ENCODE data around the gene RBBP8. TPM values are rescaled to one million over a fixed set of nuclear protein-coding genes. Genes with fewer than 3 reads are reported as not detected.
A peak's percentile ranks its signal among the peaks of the same experiment; 100 is the strongest.

Gene RBBP8
- total and polyA plus RNA-seq, 4 donors, result 9.4 to 31.1 (median 14.4) TPM

DNA sequence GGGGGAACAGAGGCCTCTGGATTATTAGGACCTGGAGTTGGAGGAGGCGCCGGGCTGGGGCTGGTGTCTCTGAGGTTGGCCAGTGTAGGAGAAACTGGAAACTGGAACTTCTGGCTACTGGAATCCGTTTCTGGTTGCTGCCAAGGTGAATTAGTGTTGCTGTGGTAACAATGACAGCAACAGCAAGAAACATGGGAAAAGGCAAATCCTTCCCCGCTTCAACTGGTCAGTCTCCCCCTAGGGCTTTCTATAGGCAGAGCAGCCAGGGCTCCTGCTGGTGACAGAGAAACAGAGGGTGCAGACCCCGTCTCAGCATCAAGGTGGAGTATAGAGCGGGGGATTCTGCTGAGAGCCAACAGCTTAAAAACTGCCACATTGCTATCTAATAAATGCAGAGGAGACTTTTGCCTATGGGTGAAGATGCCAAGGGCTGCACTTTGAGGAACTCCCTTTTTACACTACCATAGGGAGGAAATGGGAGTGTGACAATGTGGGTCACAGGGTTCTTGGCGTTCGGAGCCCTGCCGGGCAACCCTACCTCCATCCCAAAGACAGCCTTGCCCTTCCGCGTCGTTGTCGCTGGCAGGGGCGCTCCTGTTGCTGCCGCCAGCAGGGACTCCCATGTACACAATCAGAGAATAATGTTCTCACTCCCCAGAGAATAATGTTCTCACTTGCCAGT is 120.8 kb downstream of the RBBP8 start:
- Histone ChIP-seq H3K27ac (ENCODE audit: low read depth in 1 of 2, low read length in 2 of 2) (no peak overlapping the region), H3K27me3 (ENCODE audit: control insufficient read depth in 1 of 2, insufficient read depth in 2 of 2, low read length in 1 of 2) (no peaks in the 10 kb centered on the region), H3K4me3 (ENCODE audit: low read length in 2 of 2) (no peak overlapping the region), H3K4me1 (ENCODE audit: control insufficient read depth in 1 of 2, insufficient read depth in 2 of 2, low read length in 2 of 2) (no peaks in the 10 kb centered on the region), H3K9me3 (ENCODE audit: control insufficient read depth, low read length) (no peaks in the 10 kb centered on the region), H3K36me3 (ENCODE audit: control insufficient read depth in 1 of 2, insufficient read depth in 2 of 2, low read length in 1 of 2) (no peaks in the 10 kb centered on the region)
- intact Hi-C loops (cut with DNase I), result no loop called here
- DNase-seq, result no peak
- ATAC-seq (ENCODE audit: low FRiP score), result peak; percentile 34
- WGBS, 2 donors, result 33 to 35% methylated on average over 15 of the region's 15 CpGs

DNA sequence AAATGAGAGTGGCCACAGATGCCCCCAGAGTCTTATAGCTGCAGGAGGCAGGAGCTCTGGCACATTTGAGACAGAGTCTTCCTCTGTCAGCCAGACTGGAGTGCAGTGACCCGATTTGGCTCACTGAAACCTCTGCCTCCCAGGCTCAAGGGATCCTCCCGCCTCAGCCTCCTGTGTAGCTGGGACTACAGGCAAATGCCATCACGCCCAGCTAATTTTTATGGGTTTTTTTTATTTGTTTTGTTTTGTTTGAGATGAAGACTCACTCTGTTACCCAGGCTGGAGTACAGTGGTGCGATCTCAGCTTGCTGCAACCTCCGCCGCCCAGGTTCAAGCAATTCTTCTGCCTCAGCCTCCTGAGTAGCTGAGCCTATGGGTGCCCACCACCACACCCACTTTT is 121.4 kb downstream of the RBBP8 start:
- H3K27me3 ChIP-seq (ENCODE audit: control insufficient read depth in 1 of 2, insufficient read depth in 2 of 2, low read length in 1 of 2), result no peaks in the 10 kb centered on the region
- no peak overlapping the region for H3K27ac ChIP-seq (ENCODE audit: low read depth in 1 of 2, low read length in 2 of 2)
- WGBS, 2 donors, result 87 to 88% methylated on average over 6 of the region's 6 CpGs
- no peaks in the 10 kb centered on the region for H3K9me3 ChIP-seq (ENCODE audit: control insufficient read depth, low read length)
- intact Hi-C loops (cut with DNase I), result no loop called here
- H3K36me3 ChIP-seq (ENCODE audit: control insufficient read depth in 1 of 2, insufficient read depth in 2 of 2, low read length in 1 of 2), result no peaks in the 10 kb centered on the region
- no peak for ATAC-seq (ENCODE audit: low FRiP score)
- H3K4me1 ChIP-seq (ENCODE audit: control insufficient read depth in 1 of 2, insufficient read depth in 2 of 2, low read length in 2 of 2), result no peaks in the 10 kb centered on the region
- no peak for DNase-seq
- H3K4me3 ChIP-seq (ENCODE audit: low read length in 2 of 2), result no peak overlapping the region

DNA sequence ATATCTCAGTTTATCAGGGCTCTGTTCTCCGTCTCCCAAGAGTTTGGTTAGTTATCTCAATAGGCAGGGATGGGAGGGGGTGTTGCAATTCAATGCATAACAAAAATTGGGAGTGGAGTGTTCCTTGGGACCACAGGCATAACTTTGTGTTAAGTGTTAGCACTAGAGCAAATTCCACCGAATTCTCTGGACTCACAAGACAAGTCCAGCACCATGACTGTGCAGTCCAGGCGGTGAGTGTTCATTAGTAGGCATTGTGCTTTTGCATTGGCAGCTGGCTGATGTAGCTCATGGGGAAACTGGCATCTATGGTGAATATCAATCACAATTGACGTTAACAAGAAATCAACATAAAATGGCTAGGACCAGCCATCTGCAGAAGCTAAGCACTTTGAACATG is 123.2 kb downstream of the RBBP8 start:
- DNase-seq, result no peak
- Histone ChIP-seq H3K4me1 (ENCODE audit: control insufficient read depth in 1 of 2, insufficient read depth in 2 of 2, low read length in 2 of 2) (no peaks in the 10 kb centered on the region), H3K36me3 (ENCODE audit: control insufficient read depth in 1 of 2, insufficient read depth in 2 of 2, low read length in 1 of 2) (no peaks in the 10 kb centered on the region), H3K27me3 (ENCODE audit: control insufficient read depth in 1 of 2, insufficient read depth in 2 of 2, low read length in 1 of 2) (no peaks in the 10 kb centered on the region), H3K27ac (ENCODE audit: low read depth in 1 of 2, low read length in 2 of 2) (no peak overlapping the region), H3K9me3 (ENCODE audit: control insufficient read depth, low read length) (no peaks in the 10 kb centered on the region), H3K4me3 (ENCODE audit: low read length in 2 of 2) (no peak overlapping the region)
- intact Hi-C loops (cut with DNase I), result no loop called here
- no peak for ATAC-seq (ENCODE audit: low FRiP score)
- WGBS, 2 donors, result 79 to 88% methylated on average over 4 of the region's 4 CpGs

DNA sequence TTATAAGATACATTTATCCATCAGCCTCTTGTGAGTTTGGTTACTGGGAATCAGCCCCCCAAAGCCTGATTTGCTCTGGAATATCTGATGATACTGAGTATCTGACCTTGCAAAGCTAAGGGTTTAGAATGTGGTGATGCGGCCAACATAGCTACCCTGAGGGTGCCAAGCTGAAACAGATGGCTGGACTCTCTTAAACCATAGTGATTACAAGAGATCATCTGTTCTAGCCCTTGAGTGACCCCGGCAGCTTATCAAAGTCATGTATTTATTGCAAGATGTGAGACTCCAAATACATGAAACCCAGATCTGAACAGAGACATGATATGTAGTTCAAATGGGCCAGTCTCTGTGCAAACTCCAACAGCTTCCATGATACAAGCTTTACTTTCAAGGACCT is 124.0 kb downstream of the RBBP8 start:
- H3K4me3 ChIP-seq (ENCODE audit: low read length in 2 of 2), result no peak overlapping the region
- no peak for DNase-seq
- no peak for ATAC-seq (ENCODE audit: low FRiP score)

DNA sequence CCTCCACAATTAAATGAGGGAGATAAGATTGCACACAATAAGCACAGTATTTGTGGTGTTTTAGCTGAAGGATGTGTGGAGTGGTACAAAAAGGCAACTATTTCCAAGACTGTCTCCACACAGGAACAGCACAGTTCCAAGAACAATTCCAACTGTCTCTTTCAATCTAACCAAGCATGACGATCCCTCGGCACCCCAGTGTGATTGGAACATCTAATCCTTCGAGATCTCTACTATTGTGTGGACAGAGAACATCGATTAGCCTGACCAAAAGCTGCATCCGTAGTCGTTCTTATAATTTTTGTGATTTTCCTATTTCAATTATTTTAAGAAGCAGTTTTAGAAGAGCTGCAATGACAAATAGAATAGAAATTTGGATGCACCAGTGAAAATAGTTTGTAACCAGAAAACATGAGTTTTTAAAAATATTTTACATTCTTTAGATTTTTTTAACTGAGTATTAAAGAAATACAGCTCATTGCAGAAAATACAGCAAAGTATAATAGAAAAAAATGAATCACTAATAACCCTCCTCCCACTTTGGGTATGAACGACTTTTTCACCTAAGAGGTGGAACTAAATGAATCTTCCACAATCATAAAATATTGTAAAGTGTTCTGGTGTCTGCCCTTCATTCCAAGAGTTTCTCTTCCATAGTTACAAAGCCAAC is 125.8 kb downstream of the RBBP8 start:
- WGBS, 2 donors, result 73 to 78% methylated on average over 7 of the region's 7 CpGs
- no peak overlapping the region for H3K27ac ChIP-seq (ENCODE audit: low read depth in 1 of 2, low read length in 2 of 2)
- no peak for DNase-seq
- no peaks in the 10 kb centered on the region for H3K4me1 ChIP-seq (ENCODE audit: control insufficient read depth in 1 of 2, insufficient read depth in 2 of 2, low read length in 2 of 2)
- no peaks in the 10 kb centered on the region for H3K36me3 ChIP-seq (ENCODE audit: control insufficient read depth in 1 of 2, insufficient read depth in 2 of 2, low read length in 1 of 2)
- intact Hi-C loops (cut with DNase I), result no loop called here
- H3K9me3 ChIP-seq (ENCODE audit: control insufficient read depth, low read length), result no peaks in the 10 kb centered on the region
- no peaks in the 10 kb centered on the region for H3K27me3 ChIP-seq (ENCODE audit: control insufficient read depth in 1 of 2, insufficient read depth in 2 of 2, low read length in 1 of 2)
- no peak overlapping the region for H3K4me3 ChIP-seq (ENCODE audit: low read length in 2 of 2)
- ATAC-seq (ENCODE audit: low FRiP score), result no peak

More for the DNA sequence above, 124.0 kb downstream of the RBBP8 start:
- Histone ChIP-seq H3K9me3 (ENCODE audit: control insufficient read depth, low read length) (no peaks in the 10 kb centered on the region), H3K27me3 (ENCODE audit: control insufficient read depth in 1 of 2, insufficient read depth in 2 of 2, low read length in 1 of 2) (no peaks in the 10 kb centered on the region), H3K36me3 (ENCODE audit: control insufficient read depth in 1 of 2, insufficient read depth in 2 of 2, low read length in 1 of 2) (no peaks in the 10 kb centered on the region), H3K4me1 (ENCODE audit: control insufficient read depth in 1 of 2, insufficient read depth in 2 of 2, low read length in 2 of 2) (no peaks in the 10 kb centered on the region), H3K27ac (ENCODE audit: low read depth in 1 of 2, low read length in 2 of 2) (no peak overlapping the region)
- 97 to 98% methylated on average over 2 of the region's 2 CpGs for whole genome bisulfite sequencing, 2 donors
- intact Hi-C loops (cut with DNase I), result no loop called here

DNA sequence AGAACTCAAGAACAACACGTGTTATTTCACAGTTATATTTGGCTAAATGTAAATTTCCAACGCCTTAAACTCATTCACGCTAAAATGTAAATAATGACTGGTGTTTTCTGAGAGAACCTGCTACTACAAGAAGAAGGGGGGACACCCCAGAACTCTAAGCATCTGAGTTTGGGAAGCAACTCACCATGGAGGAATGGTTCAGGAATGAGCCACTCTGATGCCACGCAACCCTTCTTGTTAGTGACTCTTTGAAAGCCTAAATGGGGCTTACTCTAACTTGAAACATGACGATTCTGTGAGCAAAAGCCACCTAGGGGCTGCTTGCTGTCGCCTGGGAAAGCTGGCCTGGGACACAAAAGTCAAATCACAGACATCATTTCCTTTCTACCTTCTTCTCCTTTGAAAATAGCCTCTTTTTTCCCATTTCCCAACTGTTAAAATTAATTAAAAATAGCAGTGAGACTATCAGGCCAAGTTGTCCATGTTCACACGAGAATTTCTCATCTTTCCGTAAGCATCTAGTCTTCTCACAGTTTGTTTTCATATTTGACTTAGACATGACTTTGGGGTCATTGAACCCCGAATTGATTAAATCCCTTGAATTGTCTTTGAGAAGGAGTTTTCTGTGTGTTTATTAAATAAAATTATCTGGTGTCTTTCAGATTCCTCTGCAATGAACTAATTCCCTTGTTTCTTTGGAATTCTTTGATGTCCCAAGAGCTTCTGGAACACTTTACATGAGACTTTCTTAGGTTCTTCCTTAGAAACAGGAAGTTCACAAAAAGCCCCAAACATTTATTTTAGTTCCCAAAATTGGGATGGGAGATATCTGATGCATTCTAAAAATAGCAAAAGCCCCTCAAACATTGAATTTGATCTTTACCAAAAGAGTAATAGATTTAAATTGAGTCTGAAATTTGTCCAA is 126.7 kb downstream of the RBBP8 start:
- intact Hi-C loops (cut with DNase I), result no loop called here

DNA sequence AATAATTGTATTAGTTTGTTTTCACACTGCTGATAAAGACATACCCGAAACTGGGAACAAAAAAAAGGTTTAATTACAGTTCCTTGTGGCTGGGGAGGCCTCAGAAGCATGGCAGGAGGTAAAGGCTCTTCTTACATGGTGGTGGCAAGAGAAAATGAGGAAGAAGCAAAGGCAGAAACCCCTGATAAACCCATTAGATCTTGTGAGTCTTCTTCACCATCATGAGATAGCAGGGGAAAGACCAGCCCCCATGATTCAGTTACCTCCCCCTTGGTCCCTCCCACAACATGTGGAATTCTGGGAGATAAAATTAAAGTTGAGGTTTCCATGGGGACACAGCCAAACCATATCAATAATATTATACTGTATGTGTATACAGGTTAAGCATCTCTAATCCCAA is 128.9 kb downstream of the RBBP8 start:
- DNase-seq (no peak), ATAC-seq (ENCODE audit: low FRiP score) (no peak)
- no peak overlapping the region for H3K4me3 ChIP-seq (ENCODE audit: low read length in 2 of 2)
- no peaks in the 10 kb centered on the region for H3K36me3 ChIP-seq (ENCODE audit: control insufficient read depth in 1 of 2, insufficient read depth in 2 of 2, low read length in 1 of 2)
- H3K27me3 ChIP-seq (ENCODE audit: control insufficient read depth in 1 of 2, insufficient read depth in 2 of 2, low read length in 1 of 2), result no peaks in the 10 kb centered on the region
- intact Hi-C loops (cut with DNase I), result no loop called here
- H3K4me1 ChIP-seq (ENCODE audit: control insufficient read depth in 1 of 2, insufficient read depth in 2 of 2, low read length in 2 of 2), result no peaks in the 10 kb centered on the region
- no peak overlapping the region for H3K27ac ChIP-seq (ENCODE audit: low read depth in 1 of 2, low read length in 2 of 2)
- H3K9me3 ChIP-seq (ENCODE audit: control insufficient read depth, low read length), result no peaks in the 10 kb centered on the region
- WGBS, 2 donors, result 77 to 91% methylated on average over 1 of the region's 1 CpG

More for the DNA sequence above, 126.7 kb downstream of the RBBP8 start:
- Histone ChIP-seq H3K36me3 (ENCODE audit: control insufficient read depth in 1 of 2, insufficient read depth in 2 of 2, low read length in 1 of 2) (no peaks in the 10 kb centered on the region), H3K27ac (ENCODE audit: low read depth in 1 of 2, low read length in 2 of 2) (no peak overlapping the region), H3K4me3 (ENCODE audit: low read length in 2 of 2) (no peak overlapping the region), H3K27me3 (ENCODE audit: control insufficient read depth in 1 of 2, insufficient read depth in 2 of 2, low read length in 1 of 2) (no peaks in the 10 kb centered on the region), H3K9me3 (ENCODE audit: control insufficient read depth, low read length) (no peaks in the 10 kb centered on the region), H3K4me1 (ENCODE audit: control insufficient read depth in 1 of 2, insufficient read depth in 2 of 2, low read length in 2 of 2) (no peaks in the 10 kb centered on the region)
- ATAC-seq (ENCODE audit: low FRiP score), result no peak
- 72 to 77% methylated on average over 9 of the region's 9 CpGs for WGBS, 2 donors
- DNase-seq, result no peak

DNA sequence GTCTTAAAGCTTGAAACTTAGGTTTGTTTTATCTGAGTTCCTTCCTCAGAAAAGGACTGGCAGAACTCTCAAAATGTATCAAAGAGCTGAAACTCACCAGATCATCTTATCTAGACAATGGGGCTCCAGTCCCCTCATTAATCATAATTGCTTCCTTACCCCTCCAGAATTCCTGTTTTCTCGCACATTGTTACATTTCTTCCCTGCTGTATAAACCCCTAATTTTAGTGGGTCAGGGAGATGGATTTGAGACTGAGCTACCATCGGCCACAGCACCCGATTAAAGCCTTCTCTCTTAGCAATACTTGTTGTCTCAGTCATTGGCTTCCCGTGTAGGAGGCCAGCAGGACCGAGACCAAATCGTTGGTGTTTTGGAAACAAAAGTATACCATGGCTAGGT is 130.4 kb downstream of the RBBP8 start:
- Histone ChIP-seq H3K36me3 (ENCODE audit: control insufficient read depth in 1 of 2, insufficient read depth in 2 of 2, low read length in 1 of 2) (no peaks in the 10 kb centered on the region), H3K9me3 (ENCODE audit: control insufficient read depth, low read length) (no peaks in the 10 kb centered on the region), H3K4me3 (ENCODE audit: low read length in 2 of 2) (no peak overlapping the region), H3K27me3 (ENCODE audit: control insufficient read depth in 1 of 2, insufficient read depth in 2 of 2, low read length in 1 of 2) (no peaks in the 10 kb centered on the region), H3K27ac (ENCODE audit: low read depth in 1 of 2, low read length in 2 of 2) (no peak overlapping the region), H3K4me1 (ENCODE audit: control insufficient read depth in 1 of 2, insufficient read depth in 2 of 2, low read length in 2 of 2) (no peaks in the 10 kb centered on the region)
- WGBS, 2 donors, result 96 to 99% methylated on average over 6 of the region's 6 CpGs
- DNase-seq (no peak), ATAC-seq (ENCODE audit: low FRiP score) (no peak)
- intact Hi-C loops (cut with DNase I), result no loop called here
